ENCODE data around the gene ABHD14A. TPM values are rescaled to one million over a fixed set of nuclear protein-coding genes. Genes with fewer than 3 reads are reported as not detected.

The ABHD14A gene
- total and polyA plus RNA-seq, 3 donors from 2014 or later: 27.7 to 51.6 (median 38.9) TPM

GRCh38 chr3:51933471-51934138 is 41.3 kb upstream of the ABHD14A start:
- Histone ChIP-seq H3K4me3 (no peak overlapping the region), H3K27ac (no peak overlapping the region), H3K4me1 (no peaks in the 10 kb centered on the region), H3K27me3 (no peaks in the 10 kb centered on the region), H3K36me3 (ENCODE audit: low read depth, missing control alignments) (no peaks in the 10 kb centered on the region), H3K9me3 (no peaks in the 10 kb centered on the region)
- TF ChIP-seq POLR2A (IDR thresholded peaks at IDR 0.05): no peak
- no peak for TF ChIP-seq CTCF (IDR thresholded peaks at IDR 0.05)
- 95% methylated on average over 12 to 13 of the region's 13 CpGs for WGBS, 2 donors
- peak; percentile 11 for DNase-seq
- intact Hi-C loops (cut with DNase I; ENCODE audit: low total_unique reads): no loop called here

- H3K27ac ChIP-seq: no peak overlapping the region
- no peak for TF ChIP-seq CTCF (IDR thresholded peaks at IDR 0.05)
- TF ChIP-seq POLR2A (IDR thresholded peaks at IDR 0.05): no peak
- H3K4me3 ChIP-seq: no peak overlapping the region
- H3K36me3 ChIP-seq (ENCODE audit: low read depth, missing control alignments): no peaks in the 10 kb centered on the region
- DNase-seq: peak; percentile 5
- no peaks in the 10 kb centered on the region for H3K4me1 ChIP-seq
- no peaks in the 10 kb centered on the region for H3K9me3 ChIP-seq
- intact Hi-C loops (cut with DNase I; ENCODE audit: low total_unique reads): no loop called here
- 95 to 100% methylated on average over 4 to 11 of the region's 11 CpGs for WGBS, 2 donors
- no peaks in the 10 kb centered on the region for H3K27me3 ChIP-seq
Observed at GRCh38 chr3:51934139-51934850, 40.6 kb upstream of the ABHD14A start.

GRCh38 chr3:51934991-51935885 is 39.6 kb upstream of the ABHD14A start:
- no peak for TF ChIP-seq POLR2A (IDR thresholded peaks at IDR 0.05)
- TF ChIP-seq CTCF (IDR thresholded peaks at IDR 0.05): no peak
- intact Hi-C loops (cut with DNase I; ENCODE audit: low total_unique reads): no loop called here
- no peak overlapping the region for H3K4me3 ChIP-seq
- WGBS, 2 donors: 91 to 94% methylated on average over 23 to 28 of the region's 28 CpGs
- peak; percentile 12 for DNase-seq
- no peaks in the 10 kb centered on the region for H3K4me1 ChIP-seq
- H3K36me3 ChIP-seq (ENCODE audit: low read depth, missing control alignments): no peaks in the 10 kb centered on the region
- no peaks in the 10 kb centered on the region for H3K9me3 ChIP-seq
- H3K27me3 ChIP-seq: no peaks in the 10 kb centered on the region
- no peak overlapping the region for H3K27ac ChIP-seq

- no peak overlapping the region for H3K4me3 ChIP-seq
- no peak for TF ChIP-seq POLR2A (IDR thresholded peaks at IDR 0.05)
- no peak for TF ChIP-seq CTCF (IDR thresholded peaks at IDR 0.05)
- intact Hi-C loops (cut with DNase I; ENCODE audit: low total_unique reads): no loop called here
- peaks cover 5% of the 10 kb centered on the region for H3K4me1 ChIP-seq
- WGBS, 2 donors: 94 to 95% methylated on average over 16 to 25 of the region's 25 CpGs
- peak; percentile 4 for DNase-seq
- no peaks in the 10 kb centered on the region for H3K36me3 ChIP-seq (ENCODE audit: low read depth, missing control alignments)
- no peak overlapping the region for H3K27ac ChIP-seq
- H3K27me3 ChIP-seq: no peaks in the 10 kb centered on the region
- H3K9me3 ChIP-seq: no peaks in the 10 kb centered on the region
Observed at GRCh38 chr3:51935886-51936755, 38.7 kb upstream of the ABHD14A start.

Data from testis (tissue), 3 donors.